ENCODE data around the gene CNTNAP5.

Gene CNTNAP5

DNA sequence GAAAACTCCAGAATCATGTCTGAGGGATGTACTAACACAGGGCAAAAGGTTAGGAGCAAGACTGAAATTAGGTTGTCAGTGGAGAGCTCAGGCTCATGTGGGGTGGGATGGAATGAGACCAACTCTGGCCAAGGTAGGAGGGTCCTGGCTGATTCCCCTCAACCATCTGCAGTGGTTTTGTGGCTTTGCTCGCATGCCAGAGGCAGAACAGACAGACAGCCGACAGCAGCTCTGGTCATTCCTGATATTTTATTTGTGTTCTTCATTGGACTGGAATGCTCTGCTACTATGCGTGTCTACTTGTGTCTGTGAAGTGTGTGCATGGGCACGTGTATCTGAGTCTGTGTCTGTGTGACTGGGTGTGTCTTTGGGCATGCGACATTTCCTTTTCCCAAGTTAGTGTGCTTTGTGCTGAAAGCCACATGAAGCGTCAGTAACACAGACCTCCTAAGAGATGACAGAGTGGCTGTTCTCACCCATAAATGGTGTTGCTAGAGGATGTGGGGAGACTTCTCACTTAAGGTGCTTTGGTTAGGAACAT is 239.5 kb downstream of the CNTNAP5 start:
- TF ChIP-seq, protein P1, sequence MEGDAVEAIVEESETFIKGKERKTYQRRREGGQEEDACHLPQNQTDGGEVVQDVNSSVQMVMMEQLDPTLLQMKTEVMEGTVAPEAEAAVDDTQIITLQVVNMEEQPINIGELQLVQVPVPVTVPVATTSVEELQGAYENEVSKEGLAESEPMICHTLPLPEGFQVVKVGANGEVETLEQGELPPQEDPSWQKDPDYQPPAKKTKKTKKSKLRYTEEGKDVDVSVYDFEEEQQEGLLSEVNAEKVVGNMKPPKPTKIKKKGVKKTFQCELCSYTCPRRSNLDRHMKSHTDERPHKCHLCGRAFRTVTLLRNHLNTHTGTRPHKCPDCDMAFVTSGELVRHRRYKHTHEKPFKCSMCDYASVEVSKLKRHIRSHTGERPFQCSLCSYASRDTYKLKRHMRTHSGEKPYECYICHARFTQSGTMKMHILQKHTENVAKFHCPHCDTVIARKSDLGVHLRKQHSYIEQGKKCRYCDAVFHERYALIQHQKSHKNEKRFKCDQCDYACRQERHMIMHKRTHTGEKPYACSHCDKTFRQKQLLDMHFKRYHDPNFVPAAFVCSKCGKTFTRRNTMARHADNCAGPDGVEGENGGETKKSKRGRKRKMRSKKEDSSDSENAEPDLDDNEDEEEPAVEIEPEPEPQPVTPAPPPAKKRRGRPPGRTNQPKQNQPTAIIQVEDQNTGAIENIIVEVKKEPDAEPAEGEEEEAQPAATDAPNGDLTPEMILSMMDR (IDR thresholded peaks at IDR 0.05), result no peak
- Histone ChIP-seq H3K27ac (no peak overlapping the region), H3K4me3 (no peak overlapping the region)
- no peak for DNase-seq (ENCODE audit: low spot score)

DNA sequence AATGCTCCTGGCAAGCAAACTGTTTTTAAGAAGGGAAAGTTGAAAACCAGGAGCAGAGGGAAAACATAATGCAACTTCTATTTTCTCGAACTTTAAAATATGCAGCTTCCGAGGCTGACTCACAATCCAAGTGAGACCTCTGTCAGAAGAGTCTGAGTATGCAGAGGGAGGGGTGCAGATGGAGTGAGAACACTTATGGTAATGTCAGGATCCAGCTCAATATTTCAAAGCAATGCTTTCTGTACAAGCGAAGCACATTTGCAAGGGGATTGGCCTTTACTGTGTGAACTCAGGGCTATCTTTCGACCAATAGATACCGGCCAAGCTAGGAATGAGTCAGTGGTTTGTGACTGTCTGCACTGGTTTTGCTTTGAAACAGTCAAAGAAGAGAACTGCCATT is 242.7 kb downstream of the CNTNAP5 start:
- no peak overlapping the region for H3K4me3 ChIP-seq
- no peak for DNase-seq (ENCODE audit: low spot score)
- TF ChIP-seq, protein P1 (IDR thresholded peaks at IDR 0.05), result no peak
- peak overlapping the region in 1 of 2 donors; percentile 74 for H3K27ac ChIP-seq

DNA sequence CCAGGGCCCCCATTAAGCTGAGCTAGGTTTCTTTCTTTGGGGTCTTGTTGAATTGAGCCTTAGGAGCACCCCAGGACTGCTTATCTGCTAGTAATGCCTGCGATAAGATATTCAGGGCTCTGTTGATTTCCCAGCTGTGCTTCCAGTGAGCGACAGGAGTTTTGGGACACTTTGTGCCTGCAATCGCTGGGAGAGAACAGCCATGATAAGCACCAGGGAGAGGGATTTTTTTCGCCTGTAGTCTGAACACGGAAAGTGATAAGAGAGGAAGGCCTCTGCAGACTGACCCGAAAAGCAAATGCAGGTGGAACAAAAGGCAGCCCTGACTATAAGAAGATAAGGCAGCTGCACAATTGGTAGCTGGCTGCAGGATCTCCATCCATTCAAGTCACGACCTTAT is 244.3 kb downstream of the CNTNAP5 start:
- Histone ChIP-seq H3K4me3 (no peak overlapping the region), H3K27ac (peak overlapping the region in 1 of 2 donors; percentile 28)
- TF ChIP-seq, protein P1 (IDR thresholded peaks at IDR 0.05), result no peak
- DNase-seq (ENCODE audit: low spot score), result no peak

DNA sequence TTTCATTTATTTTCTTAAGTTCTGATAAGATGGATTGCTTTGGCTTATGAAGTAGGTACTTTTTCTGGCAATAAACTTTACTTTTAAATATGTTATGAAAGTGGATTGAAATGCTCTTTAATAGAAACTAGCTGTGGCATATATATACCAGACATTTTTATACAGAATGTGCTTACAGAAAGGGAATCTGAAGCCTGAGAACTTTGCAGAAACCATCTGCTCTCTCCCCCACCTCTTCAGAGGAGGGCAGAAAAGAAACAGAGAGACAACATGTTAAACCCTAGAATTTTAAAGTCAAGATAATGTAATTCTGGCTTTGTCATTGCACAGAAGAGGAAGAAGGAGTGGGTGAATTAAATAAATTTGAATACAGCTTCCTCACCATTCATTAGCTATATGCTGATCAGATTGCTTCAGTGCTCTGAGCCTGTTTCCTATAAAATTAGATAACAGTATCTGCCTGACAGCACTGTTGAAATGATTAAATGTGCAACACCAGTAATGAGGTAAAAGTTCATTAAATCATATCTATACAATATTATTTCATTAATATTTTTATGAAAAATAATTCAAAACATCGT is 247.3 kb downstream of the CNTNAP5 start:
- Histone ChIP-seq H3K4me3 (no peak overlapping the region), H3K27ac (no peak overlapping the region)
- TF ChIP-seq, protein P1 (IDR thresholded peaks at IDR 0.05), result no peak
- DNase-seq (ENCODE audit: low spot score), result no peak

DNA sequence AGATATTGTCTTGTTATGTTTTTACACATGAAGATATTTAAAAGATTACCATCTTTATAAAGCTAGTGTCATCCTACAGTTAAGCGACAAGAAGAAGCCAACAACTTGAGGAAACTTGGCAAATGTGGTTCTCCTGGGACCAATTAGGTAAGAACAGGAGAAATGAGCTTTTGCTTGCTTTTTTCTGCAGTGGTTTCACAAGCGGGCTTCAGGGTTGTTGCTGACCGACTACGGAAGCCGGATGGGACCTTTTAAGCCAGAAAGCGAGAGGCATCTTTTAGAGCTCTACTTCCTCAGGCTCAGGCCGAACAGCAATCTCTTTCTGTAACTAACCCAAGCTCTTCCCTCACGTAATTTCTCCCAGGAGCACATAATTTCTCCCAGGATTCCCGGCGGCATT is 256.5 kb downstream of the CNTNAP5 start:
- TF ChIP-seq, protein P1 (IDR thresholded peaks at IDR 0.05), result no peak
- DNase-seq (ENCODE audit: low spot score), result no peak
- H3K27ac ChIP-seq, result no peak overlapping the region
- no peak overlapping the region for H3K4me3 ChIP-seq

DNA sequence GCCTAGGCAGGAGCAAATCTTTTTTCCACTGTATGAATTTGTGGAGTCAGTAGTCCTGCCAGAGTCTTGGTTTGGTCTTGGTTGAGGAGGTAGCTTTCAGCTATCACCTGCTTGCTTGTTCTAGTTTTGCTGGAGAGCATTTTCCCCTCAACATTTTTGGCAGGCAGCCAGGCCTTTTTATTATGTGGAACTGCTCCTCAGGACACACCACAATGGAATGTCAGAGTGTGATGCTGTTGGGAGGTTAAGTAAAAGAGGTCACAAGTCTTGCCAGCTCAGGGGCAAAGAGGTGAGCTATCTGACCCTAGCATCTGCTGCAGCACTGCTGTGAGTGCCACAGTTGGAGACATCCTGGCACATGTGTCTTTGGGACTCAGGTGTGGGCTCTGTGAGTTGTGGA is 258.0 kb downstream of the CNTNAP5 start:
- H3K4me3 ChIP-seq, result no peak overlapping the region
- no peak overlapping the region for H3K27ac ChIP-seq
- TF ChIP-seq, protein P1 (IDR thresholded peaks at IDR 0.05), result no peak
- DNase-seq (ENCODE audit: low spot score), result no peak

DNA sequence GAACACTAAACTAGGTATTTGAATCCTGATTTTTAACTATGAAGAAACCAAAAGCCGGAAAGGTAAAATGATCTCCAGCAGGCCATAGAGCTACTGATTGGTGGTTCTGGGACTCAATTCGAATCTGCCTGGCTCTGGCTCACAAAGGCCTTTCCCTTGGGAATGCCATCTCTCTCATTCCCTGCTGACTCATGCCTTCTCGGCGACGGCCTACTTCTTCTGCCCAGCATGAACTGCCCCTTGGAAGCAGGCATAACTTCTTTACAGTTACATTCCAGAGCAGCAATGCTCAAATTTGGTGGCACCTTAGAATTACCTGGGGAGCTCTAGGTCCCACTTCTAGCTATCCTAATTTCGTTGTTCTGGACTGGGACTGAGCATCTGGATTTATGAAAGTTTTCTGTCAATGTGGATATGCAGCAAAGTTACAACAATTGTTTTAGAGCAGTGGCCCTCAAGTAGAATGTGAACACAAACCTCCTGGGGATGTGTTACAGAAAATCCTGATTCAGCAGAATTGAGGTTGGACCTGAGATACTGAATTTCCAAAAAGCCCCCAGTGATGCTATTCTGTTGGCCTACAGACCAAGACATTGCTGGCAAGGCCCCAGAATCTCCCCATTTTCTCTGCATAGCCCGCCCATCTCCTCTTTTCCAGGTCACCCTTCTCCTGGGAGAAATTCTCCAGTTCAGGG is 261.1 kb downstream of the CNTNAP5 start:
- H3K4me3 ChIP-seq, result no peak overlapping the region
- no peak for DNase-seq (ENCODE audit: low spot score)
- H3K27ac ChIP-seq, result no peak overlapping the region
- TF ChIP-seq, protein P1 (IDR thresholded peaks at IDR 0.05), result no peak

Data from coronary artery (tissue), 2 donors.